HPDE6-E6E7 (cell line): Measurements from ENCODE around the gene ZBED4.

ENCODE experiments used
- DNase-seq: peaks from one replicate; pipeline ENCODE4 v3.0.0; 2011; ENCODE audit warnings: missing footprints; ENCODE audit errors: extremely low spot score

ZBED4 gene

GRCh38 chr22:49880281-49880680 lies 26.6 kb downstream of the ZBED4 start:
- DNase-seq: no peak

- DNase-seq: no peak
Measured at GRCh38 chr22:49881856-49882255, 28.2 kb downstream of the ZBED4 start.

GRCh38 chr22:49882519-49883293 lies 29.1 kb downstream of the ZBED4 start:
- DNase-seq: no peak

GRCh38 chr22:49883294-49883640 lies 29.6 kb downstream of the ZBED4 start:
- no peak for DNase-seq

- no peak for DNase-seq
Measured at GRCh38 chr22:49884075-49884474, 30.4 kb downstream of the ZBED4 start.

- no peak for DNase-seq
Measured at GRCh38 chr22:49884503-49885260, 31.0 kb downstream of the ZBED4 start.

GRCh38 chr22:49885281-49885680 lies 31.6 kb downstream of the ZBED4 start:
- no peak for DNase-seq

GRCh38 chr22:49885881-49886280 lies 32.2 kb downstream of the ZBED4 start:
- DNase-seq: no peak

GRCh38 chr22:49886346-49887063 lies 32.9 kb downstream of the ZBED4 start:
- no peak for DNase-seq

- no peak for DNase-seq
Measured at GRCh38 chr22:49887064-49887451, 33.4 kb downstream of the ZBED4 start.

GRCh38 chr22:49887702-49888101 lies 34.1 kb downstream of the ZBED4 start:
- no peak for DNase-seq

GRCh38 chr22:49889071-49889470 lies 35.4 kb downstream of the ZBED4 start:
- DNase-seq: no peak

- no peak for DNase-seq
Measured at GRCh38 chr22:49892226-49892899, 38.7 kb downstream of the ZBED4 start.

GRCh38 chr22:49893025-49893424 lies 39.4 kb downstream of the ZBED4 start:
- no peak for DNase-seq

GRCh38 chr22:49894322-49895054 lies 40.8 kb downstream of the ZBED4 start:
- no peak for DNase-seq

GRCh38 chr22:49896201-49896600 lies 42.6 kb downstream of the ZBED4 start:
- no peak for DNase-seq

GRCh38 chr22:49897015-49897684 lies 43.5 kb downstream of the ZBED4 start:
- no peak for DNase-seq

- DNase-seq: no peak
Measured at GRCh38 chr22:49899530-49899929, 45.9 kb downstream of the ZBED4 start.

- no peak for DNase-seq
Measured at GRCh38 chr22:49900441-49901230, 47.0 kb downstream of the ZBED4 start.

- DNase-seq: no peak
Measured at GRCh38 chr22:49901457-49901856, 47.8 kb downstream of the ZBED4 start.
